PC-3 (cell line): Measurements from ENCODE around the gene SLC38A9. TPM values are rescaled to one million over a fixed set of nuclear protein-coding genes. Genes with fewer than 3 reads are reported as not detected.

Experiments used
- ATAC-seq: fragments of 200-7000 bp; cut with Tn5 transposase; 2 replicates; pipeline ENCODE4 v1.9.1; 2020; ENCODE audit warnings: mild to moderate bottlenecking, moderate library complexity
- BruUV-seq: library from RNA; stranded (reverse); fragments of 400-500 nt; replicated peaks from 2 replicates; lab custom pipeline; 2021; lab: Mats Ljungman, UMichigan
- CTCF ChIA-PET: fragments of 300-600 bp; sonication (Branson Sonifier 250); formaldehyde crosslinking; loops from one replicate; lab custom pipeline; 2022; ENCODE audit warnings: antibody characterized with exemption; lab: Charles Lee
- POLR2A ChIA-PET: fragments of 300-600 bp; sonication (Branson Sonifier 250); formaldehyde crosslinking; loops from one replicate; lab custom pipeline; 2022; ENCODE audit warnings: antibody characterized with exemption; ENCODE audit not compliant: unreplicated experiment; lab: Charles Lee
- DNase-seq: peaks from one replicate; pipeline ENCODE4 v3.0.0-alpha.2; 2015
- H2AFZ ChIP-seq: fragments of 300-600 bp; sonication (generic); 2 replicates; pipeline ENCODE4 v1.6.0; 2016; ENCODE audit warnings: antibody characterized with exemption, low read length
- H3F3A ChIP-seq: fragments of 300-600 bp; sonication (generic); one replicate; pipeline ENCODE4 v1.6.0; 2017; ENCODE audit warnings: antibody characterized with exemption, low read length, control low read depth, mild to moderate bottlenecking; ENCODE audit not compliant: unreplicated experiment
- H3K27ac ChIP-seq: fragments of 300-600 bp; sonication (generic); 2 replicates; pipeline ENCODE4 v1.5.1; 2016; ENCODE audit warnings: mild to moderate bottlenecking, low read length
- H3K27me3 ChIP-seq: fragments of 300-600 bp; sonication (generic); 2 replicates; pipeline ENCODE4 v1.6.1; 2016; ENCODE audit warnings: low read length, mixed read lengths
- H3K36me3 ChIP-seq: fragments of 300-600 bp; sonication (generic); 2 replicates; pipeline ENCODE4 v1.6.1; 2016; ENCODE audit warnings: low read depth, mixed run types, low read length, mixed read lengths
- H3K4me1 ChIP-seq: fragments of 300-600 bp; sonication (generic); 2 replicates; pipeline ENCODE4 v1.5.1; 2016; ENCODE audit warnings: low read length; ENCODE audit not compliant: insufficient read depth
- H3K4me2 ChIP-seq: fragments of 300-600 bp; sonication (generic); 2 replicates; pipeline ENCODE4 v1.6.0; 2016; ENCODE audit warnings: low read length
- H3K4me3 ChIP-seq: fragments of 300-600 bp; sonication (generic); 2 replicates; pipeline ENCODE4 v1.5.1; 2016; ENCODE audit warnings: mild to moderate bottlenecking, low read length, mixed read lengths
- H3K79me2 ChIP-seq: fragments of 300-600 bp; sonication (generic); 2 replicates; pipeline ENCODE4 v1.6.1; 2017; ENCODE audit warnings: low read length, mixed read lengths
- H3K9ac ChIP-seq: fragments of 300-600 bp; sonication (generic); 2 replicates; pipeline ENCODE4 v1.6.0; 2016; ENCODE audit warnings: mild to moderate bottlenecking, low read length
- H3K9me2 ChIP-seq: fragments of 300-600 bp; sonication (generic); replicated peaks from 2 replicates; pipeline ENCODE4 v1.6.1; 2016; ENCODE audit warnings: mixed run types, low read length, mixed read lengths
- H3K9me3 ChIP-seq: fragments of 300-600 bp; sonication (generic); 2 replicates; pipeline ENCODE4 v1.6.1; 2016; ENCODE audit warnings: low read length, mixed read lengths
- H4K20me1 ChIP-seq: fragments of 300-600 bp; sonication (generic); 2 replicates; pipeline ENCODE4 v1.6.1; 2016; ENCODE audit warnings: low read length, mixed read lengths
- CTCF ChIP-seq: fragments of 300-600 bp; sonication (generic); conservative IDR thresholded peaks from 2 replicates; pipeline ENCODE4 v1.5.1; 2017; ENCODE audit warnings: antibody characterized with exemption, low read depth, mild to moderate bottlenecking, low read length
- EZH2 ChIP-seq: fragments of 300-600 bp; sonication (generic); IDR thresholded peaks from one replicate; pipeline ENCODE4 v1.6.1; 2017; ENCODE audit warnings: antibody characterized with exemption, mild to moderate bottlenecking, low read length; ENCODE audit not compliant: unreplicated experiment
- EZH2phosphoT487 ChIP-seq: fragments of 300-600 bp; sonication (generic); IDR thresholded peaks from 2 replicates; pipeline ENCODE4 v1.6.1; 2018; ENCODE audit warnings: mild to moderate bottlenecking, antibody characterized with exemption, low read length, borderline replicate concordance
- intact Hi-C: fragments of 100-400 bp; cut with micrococcal nuclease; formaldehyde crosslinking; loops from 2 replicates; pipeline ENCODE4 v1.9.0; 2023
- total RNA-seq: library from RNA; depleted of rRNA; stranded (reverse); fragments of >200 nt; gene quantifications from 2 replicates; pipeline ENCODE4 v1.2.3, GENCODE V29; 2014

SLC38A9 gene
- total RNA-seq, 1 experiment from 2014 or later, result 12.9 TPM

- peak; percentile 95 for ATAC-seq
- no peak for TF ChIP-seq CTCF
- Histone ChIP-seq H4K20me1 (no peaks in the 10 kb centered on the region), H3F3A (no peaks in the 10 kb centered on the region), H3K27ac (no peak overlapping the region), H3K9ac (no peak overlapping the region), H2AFZ (no peak overlapping the region), H3K4me2 (0 out of 2 replicates have a peak overlapping the region, but pooled peaks have one; percentile 13), H3K4me3 (no peak overlapping the region), H3K27me3 (no peaks in the 10 kb centered on the region), H3K79me2 (no peaks in the 10 kb centered on the region), H3K36me3 (no peaks in the 10 kb centered on the region), H3K4me1 (peaks cover 8% of the 10 kb centered on the region; the same call in 1 of the 2 replicates), H3K9me2 (no peaks in the 10 kb centered on the region), H3K9me3 (no peaks in the 10 kb centered on the region)
- DNase-seq, result peak; percentile 51
- ChIA-PET CTCF (interaction anchor here (0.6 kb wide), 1 partner anchor 251 kb away, joined by 3 read pairs; no protein-coding TSS in a partner anchor), POLR2A (no interaction called here)
- no TSS peak for BruUV-seq
- intact Hi-C loops, result loop anchor here (5.0 to 10.0 kb wide), 2 partner anchors 55 to 123 kb away; partner anchors contain the start of gene PLPP1
These were observed 54.7 kb downstream of the SLC38A9 start for GRCh38 chr5:55657443-55657842.

GRCh38 chr5:55650386-55650785, 61.7 kb downstream of the SLC38A9 start:
- Histone ChIP-seq H3K9me2 (no peaks in the 10 kb centered on the region), H2AFZ (no peak overlapping the region), H3K9ac (no peak overlapping the region), H3K4me2 (no peak overlapping the region), H3K36me3 (no peaks in the 10 kb centered on the region), H3K27me3 (no peaks in the 10 kb centered on the region), H3K4me1 (no peaks in the 10 kb centered on the region), H3K4me3 (no peak overlapping the region), H3K9me3 (no peaks in the 10 kb centered on the region), H4K20me1 (no peaks in the 10 kb centered on the region), H3K27ac (no peak overlapping the region), H3F3A (no peaks in the 10 kb centered on the region), H3K79me2 (no peaks in the 10 kb centered on the region)
- no peak for TF ChIP-seq CTCF
- TF ChIP-seq EZH2phosphoT487, result no peak
- TF ChIP-seq EZH2, result no peak
- CTCF ChIA-PET, result no interaction called here
- intact Hi-C loops, result loop anchor here (10.0 kb wide), 1 partner anchor 116 kb away; the partner anchor contains the start of gene PLPP1
- BruUV-seq, result no TSS peak
- ATAC-seq, result peak; percentile 53
- POLR2A ChIA-PET, result interaction anchor here (0.7 kb wide), 1 partner anchor 343 kb away, joined by 3 read pairs; no protein-coding TSS in a partner anchor
- DNase-seq, result peak; percentile 27

- Histone ChIP-seq H3K36me3 (no peaks in the 10 kb centered on the region), H3F3A (no peaks in the 10 kb centered on the region), H3K4me1 (no peaks in the 10 kb centered on the region), H3K79me2 (no peaks in the 10 kb centered on the region), H3K9ac (no peak overlapping the region), H3K4me2 (no peak overlapping the region), H3K27ac (no peak overlapping the region), H3K9me2 (no peaks in the 10 kb centered on the region), H3K4me3 (no peak overlapping the region), H2AFZ (no peak overlapping the region), H3K9me3 (no peaks in the 10 kb centered on the region), H3K27me3 (no peaks in the 10 kb centered on the region), H4K20me1 (no peaks in the 10 kb centered on the region)
- ATAC-seq (no peak), DNase-seq (no peak)
- CTCF ChIA-PET, result no interaction called here
- intact Hi-C loops, result loop anchor here (10.0 kb wide), 1 partner anchor 115 kb away; the partner anchor contains the start of gene PLPP1
- POLR2A ChIA-PET, result interaction anchor here (0.7 kb wide), 1 partner anchor 343 kb away, joined by 3 read pairs; no protein-coding TSS in a partner anchor
- TF ChIP-seq EZH2 (no peak), CTCF (no peak), EZH2phosphoT487 (no peak)
- BruUV-seq, result no TSS peak
These were observed 62.2 kb downstream of the SLC38A9 start for GRCh38 chr5:55649963-55650362.
